Spinal cord (tissue), 10 donors: ENCODE measurements around the gene MFSD2B. TPM values are rescaled to one million over a fixed set of nuclear protein-coding genes. Genes with fewer than 3 reads are reported as not detected.
A peak's percentile ranks its signal among the peaks of the same experiment; 100 is the strongest.

ENCODE experiments used
- DNase-seq, 6 donors: peaks; one replicate each; pipeline versions ENCODE4 v3.0.0 to v3.0.0-alpha.2; 2013 to 2015; ENCODE audit warnings: low spot score in 6 of 6, low read depth in 4 of 6
- H3K27ac ChIP-seq: one replicate; pipeline ENCODE4 v1.5.1; 2013; ENCODE audit warnings: low read depth, low read length, control low read depth
- H3K27me3 ChIP-seq: one replicate; pipeline ENCODE4 v1.6.1; 2013; ENCODE audit warnings: low read length; ENCODE audit not compliant: control insufficient read depth, insufficient read depth
- H3K36me3 ChIP-seq: one replicate; pipeline ENCODE4 v1.6.1; 2013; ENCODE audit warnings: low read length; ENCODE audit not compliant: control insufficient read depth, insufficient read depth
- H3K4me1 ChIP-seq: one replicate; pipeline ENCODE4 v1.6.1; 2013; ENCODE audit warnings: low read length; ENCODE audit not compliant: control insufficient read depth, insufficient read depth
- H3K4me3 ChIP-seq: one replicate; pipeline ENCODE4 v1.5.1; 2013; ENCODE audit warnings: low read depth, low read length, control low read depth
- H3K9me3 ChIP-seq: one replicate; pipeline ENCODE4 v1.6.1; 2013; ENCODE audit warnings: low read length; ENCODE audit not compliant: control insufficient read depth, insufficient read depth
- WGBS: methylation state at CpG from one replicate; pipeline ENCODE4 v1.1.5; 2013; ENCODE audit warnings: missing lambda C conversion rate; ENCODE audit not compliant: insufficient coverage; 5-methylcytosine and 5-hydroxymethylcytosine counted together
- long read RNA-seq, 4 donors: transcript quantifications; one replicate each; lab custom pipeline, GENCODE V29; 2026
- polyA plus RNA-seq, 2 donors: library from polyadenylated mRNA; unstranded; fragments of 120-200 nt; gene quantifications; one replicate each; pipeline ENCODE4 v1.2.1, GENCODE V29; 2013; ENCODE audit not compliant: insufficient read length in 2 of 2
- total RNA-seq, 2 donors: library from RNA; depleted of rRNA in 1 of 2; stranded (reverse); fragments of 120-200 nt in 1 of 2; fragments of >200 nt in 1 of 2; gene quantifications; one replicate each; pipeline versions ENCODE4 v1.2.3 to v1.2.4, GENCODE V29; 2013 to 2014
- donor health status: healthy.

Gene MFSD2B
- total RNA-seq, result 1 to 10 TPM; 1.1 to 1.2 TPM
- 1 to 10 TPM; 4.7 to 5.2 TPM for polyA plus RNA-seq
- long read RNA-seq, donor 1, partial matches to known transcripts, result 25 of 34 reads
- long read RNA-seq, donor 1, other reads (novel, unspliced or antisense), result 9 of 34 reads
- long read RNA-seq, donor 2, result 0 reads
- long read RNA-seq, donor 3, result 0 reads
- long read RNA-seq, donor 4, result 0 reads

GRCh38 chr2:24009680-24010476, at the start of gene MFSD2B:
TSS of gene MFSD2B (plus strand) at chr2:24010085. CDS start at chr2:24010097, 12 bp downstream.
- Histone ChIP-seq H3K27me3 (peaks cover 11% of the 10 kb centered on the region), H3K36me3 (no peaks in the 10 kb centered on the region), H3K4me1 (peaks cover 20% of the 10 kb centered on the region), H3K27ac (no peak within 1 kb of the TSS), H3K4me3 (peak within 1 kb of the TSS; percentile 31), H3K9me3 (no peaks in the 10 kb centered on the region)
- DNase-seq, result peak in 2 of 6 donors; percentile 9 to 25
- 3% methylated on average over 75 of the region's 75 CpGs for WGBS

- no peak overlapping the region for H3K4me3 ChIP-seq
- DNase-seq, result no peak
- 100% methylated on average over 1 of the region's 4 CpGs for WGBS
Observed at GRCh38 chr2:23967846-23968245, 42.0 kb upstream of the MFSD2B start.

GRCh38 chr2:23976883-23977282, 33.0 kb upstream of the MFSD2B start:
- peaks cover 25% of the 10 kb centered on the region for H3K36me3 ChIP-seq
- no peaks in the 10 kb centered on the region for H3K27me3 ChIP-seq
- H3K9me3 ChIP-seq, result no peaks in the 10 kb centered on the region
- WGBS, result 98% methylated on average over 7 of the region's 8 CpGs
- H3K27ac ChIP-seq, result no peak overlapping the region
- H3K4me1 ChIP-seq, result no peaks in the 10 kb centered on the region
- no peak overlapping the region for H3K4me3 ChIP-seq
- no peak for DNase-seq

More at GRCh38 chr2:23967846-23968245, 42.0 kb upstream of the MFSD2B start:
- Histone ChIP-seq H3K9me3 (no peaks in the 10 kb centered on the region), H3K4me1 (no peaks in the 10 kb centered on the region), H3K27me3 (no peaks in the 10 kb centered on the region), H3K27ac (no peak overlapping the region), H3K36me3 (peaks cover 9% of the 10 kb centered on the region)

- DNase-seq, result no peak
- H3K36me3 ChIP-seq, result peaks cover 29% of the 10 kb centered on the region
Observed at GRCh38 chr2:23988371-23988770, 21.5 kb upstream of the MFSD2B start.

GRCh38 chr2:23992931-23993330, 17.0 kb upstream of the MFSD2B start:
- H3K36me3 ChIP-seq, result peaks cover 6% of the 10 kb centered on the region
- H3K27me3 ChIP-seq, result no peaks in the 10 kb centered on the region
- WGBS, result no CpG with 5 or more reads among the region's 1 CpG
- H3K4me3 ChIP-seq, result no peak overlapping the region
- no peaks in the 10 kb centered on the region for H3K4me1 ChIP-seq
- DNase-seq, result no peak
- H3K27ac ChIP-seq, result no peak overlapping the region
- no peaks in the 10 kb centered on the region for H3K9me3 ChIP-seq

More at GRCh38 chr2:23988371-23988770, 21.5 kb upstream of the MFSD2B start:
- Histone ChIP-seq H3K4me3 (no peak overlapping the region), H3K27me3 (no peaks in the 10 kb centered on the region), H3K27ac (no peak overlapping the region), H3K9me3 (no peaks in the 10 kb centered on the region), H3K4me1 (no peaks in the 10 kb centered on the region)
- WGBS, result no CpG with 5 or more reads among the region's 2 CpGs

- Histone ChIP-seq H3K27ac (no peak overlapping the region), H3K9me3 (no peaks in the 10 kb centered on the region), H3K4me1 (no peaks in the 10 kb centered on the region), H3K4me3 (no peak overlapping the region), H3K36me3 (peaks cover 10% of the 10 kb centered on the region), H3K27me3 (no peaks in the 10 kb centered on the region)
- no peak for DNase-seq
- WGBS, result 100% methylated on average over 2 of the region's 8 CpGs
Observed at GRCh38 chr2:23993736-23994269, 16.1 kb upstream of the MFSD2B start.

- Histone ChIP-seq H3K27ac (no peak overlapping the region), H3K4me3 (no peak overlapping the region), H3K27me3 (no peaks in the 10 kb centered on the region), H3K4me1 (no peaks in the 10 kb centered on the region), H3K9me3 (no peaks in the 10 kb centered on the region), H3K36me3 (peaks cover 10% of the 10 kb centered on the region)
- WGBS, result no CpG with 5 or more reads among the region's 1 CpG
- no peak for DNase-seq
Observed at GRCh38 chr2:23994567-23994966, 15.3 kb upstream of the MFSD2B start.

- H3K4me1 ChIP-seq, result peaks cover 20% of the 10 kb centered on the region
- no peak for DNase-seq
- H3K27me3 ChIP-seq, result peaks cover 11% of the 10 kb centered on the region
- H3K4me3 ChIP-seq, result no peak overlapping the region
- H3K27ac ChIP-seq, result no peak overlapping the region
- no peaks in the 10 kb centered on the region for H3K36me3 ChIP-seq
- no peaks in the 10 kb centered on the region for H3K9me3 ChIP-seq
Observed at GRCh38 chr2:24007693-24008092, 2.2 kb upstream of the MFSD2B start.

- H3K27ac ChIP-seq, result no peak overlapping the region
- DNase-seq, result no peak
- WGBS, result 79% methylated on average over 8 of the region's 13 CpGs
- no peaks in the 10 kb centered on the region for H3K9me3 ChIP-seq
- H3K4me1 ChIP-seq, result peaks cover 20% of the 10 kb centered on the region
- peaks cover 11% of the 10 kb centered on the region for H3K27me3 ChIP-seq
- no peak overlapping the region for H3K4me3 ChIP-seq
- H3K36me3 ChIP-seq, result no peaks in the 10 kb centered on the region
Observed at GRCh38 chr2:24008672-24009366, 1.1 kb upstream of the MFSD2B start.
